HG03442 (cell line): ENCODE data around the gene PPP1R2.

Experiments
- ATAC-seq: cut with Tn5 transposase; IDR thresholded peaks from one replicate; pipeline ENCODE4 v1.9.1; 2021; ENCODE audit warnings: mild to moderate bottlenecking, moderate library complexity; ENCODE audit not compliant: unreplicated experiment

PPP1R2 gene

GRCh38 chr3:195566797-195567196 lies 23.7 kb upstream of the PPP1R2 start:
- no peak for ATAC-seq

GRCh38 chr3:195565716-195566115 lies 22.6 kb upstream of the PPP1R2 start:
- ATAC-seq: no peak

- no peak for ATAC-seq
Observed at GRCh38 chr3:195563317-195563716, 20.2 kb upstream of the PPP1R2 start.

- no peak for ATAC-seq
Observed at GRCh38 chr3:195559723-195560409, 16.7 kb upstream of the PPP1R2 start.

- ATAC-seq: no peak
Observed at GRCh38 chr3:195558602-195559001, 15.5 kb upstream of the PPP1R2 start.

GRCh38 chr3:195557322-195557721 lies 14.2 kb upstream of the PPP1R2 start:
- ATAC-seq: no peak

- no peak for ATAC-seq
Observed at GRCh38 chr3:195556390-195556789, 13.3 kb upstream of the PPP1R2 start.

- ATAC-seq: no peak
Observed at GRCh38 chr3:195555110-195555509, 12.0 kb upstream of the PPP1R2 start.

- ATAC-seq: no peak
Observed at GRCh38 chr3:195554458-195554857, 11.3 kb upstream of the PPP1R2 start.

GRCh38 chr3:195553268-195553667 lies 10.1 kb upstream of the PPP1R2 start:
- no peak for ATAC-seq

- no peak for ATAC-seq
Observed at GRCh38 chr3:195551381-195551978, 8.4 kb upstream of the PPP1R2 start.

- ATAC-seq: no peak
Observed at GRCh38 chr3:195550723-195551122, 7.6 kb upstream of the PPP1R2 start.

GRCh38 chr3:195549931-195550519 lies 6.9 kb upstream of the PPP1R2 start:
- ATAC-seq: peak; percentile 69

GRCh38 chr3:195548987-195549386 lies 5.9 kb upstream of the PPP1R2 start:
- ATAC-seq: no peak

- ATAC-seq: no peak
Observed at GRCh38 chr3:195548501-195548900, 5.4 kb upstream of the PPP1R2 start.

GRCh38 chr3:195548006-195548405 lies 4.9 kb upstream of the PPP1R2 start:
- ATAC-seq: no peak

- no peak for ATAC-seq
Observed at GRCh38 chr3:195546130-195546560, 3.0 kb upstream of the PPP1R2 start.

GRCh38 chr3:195544634-195545033 lies 1.5 kb upstream of the PPP1R2 start:
- ATAC-seq: no peak

GRCh38 chr3:195544230-195544536 lies 1.1 kb upstream of the PPP1R2 start:
- no peak for ATAC-seq

- ATAC-seq: peak; percentile 10
Observed at GRCh38 chr3:195543500-195544229, 540 bp upstream of the PPP1R2 start.

- ATAC-seq: no peak
Observed at GRCh38 chr3:195542316-195542697, 818 bp downstream of the PPP1R2 start.

GRCh38 chr3:195540511-195540910 lies 2.6 kb downstream of the PPP1R2 start:
- ATAC-seq: no peak
